ENCODE data around the gene MAST2.

GRCh38 chr1:46081619-46082018, 278.2 kb downstream of the MAST2 start:
- TF ChIP-seq CTCF (IDR thresholded peaks at IDR 0.05) (no peak), POLR2A (IDR thresholded peaks at IDR 0.05) (no peak)

All from heart left ventricle (tissue), 13 donors.